KOPT-K1 (cell line): ENCODE data around the gene ITGAV.

Source experiments
- H3K27ac ChIP-seq: fragments of 200-600 bp; sonication (generic); 2 replicates; pipeline ENCODE4 v1.5.1; 2016; ENCODE audit warnings: antibody characterized with exemption, mild to moderate bottlenecking, low read depth, low read length; ENCODE audit not compliant: poor library complexity, severe bottlenecking
- H3K36me3 ChIP-seq: fragments of 200-600 bp; sonication (generic); 2 replicates; pipeline ENCODE4 v1.5.1; 2017; ENCODE audit warnings: antibody characterized with exemption, mild to moderate bottlenecking, low read length, moderate library complexity; ENCODE audit not compliant: insufficient read depth
- H3K9me3 ChIP-seq: fragments of 200-600 bp; sonication (generic); 2 replicates; pipeline ENCODE4 v1.5.1; 2017; ENCODE audit warnings: antibody characterized with exemption, low read length, mild to moderate bottlenecking; ENCODE audit not compliant: insufficient read depth, poor library complexity, severe bottlenecking

ITGAV gene

GRCh38 chr2:186591506-186591890 lies 1.6 kb downstream of the ITGAV start:
- no peak overlapping the region for H3K27ac ChIP-seq

DNA sequence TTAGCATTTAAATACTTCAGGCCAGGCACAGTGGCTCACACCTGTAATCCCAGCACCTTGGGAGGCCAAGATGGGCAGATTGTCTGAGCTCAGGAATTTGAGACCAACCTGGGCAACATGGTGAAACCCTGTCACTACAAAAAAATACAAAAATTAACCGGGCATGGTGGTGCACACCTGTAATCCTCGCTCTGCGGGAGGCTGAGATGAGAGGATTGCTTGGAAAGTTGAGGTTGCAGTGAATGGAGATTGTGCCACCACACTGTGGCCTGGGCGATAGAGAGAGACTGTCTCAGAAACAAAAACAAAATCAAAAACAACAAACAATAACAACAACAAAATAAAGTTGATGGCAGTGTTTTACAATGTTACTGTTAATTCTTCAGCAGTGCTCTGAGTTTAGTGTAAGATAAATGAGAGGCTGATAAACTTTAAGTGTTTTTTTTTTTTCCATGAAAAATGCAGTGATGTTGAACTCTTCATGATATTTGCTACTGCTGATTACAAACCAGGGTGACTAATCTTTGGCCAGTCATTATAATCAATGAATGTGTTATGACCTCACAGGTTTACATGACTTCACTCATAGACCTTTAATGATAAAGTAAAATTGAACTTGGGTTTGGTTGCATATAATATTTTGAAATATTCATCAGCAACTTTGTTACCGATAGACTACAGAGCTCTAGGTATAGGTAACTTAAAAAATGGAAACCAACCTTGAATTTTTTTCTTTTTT lies 2.5 kb downstream of the ITGAV start:
- H3K36me3 ChIP-seq = no peaks in the 10 kb centered on the region
- no peak overlapping the region for H3K27ac ChIP-seq
- no peaks in the 10 kb centered on the region for H3K9me3 ChIP-seq

More at GRCh38 chr2:186591506-186591890, 1.6 kb downstream of the ITGAV start:
- Histone ChIP-seq H3K36me3 (no peaks in the 10 kb centered on the region), H3K9me3 (no peaks in the 10 kb centered on the region)

DNA sequence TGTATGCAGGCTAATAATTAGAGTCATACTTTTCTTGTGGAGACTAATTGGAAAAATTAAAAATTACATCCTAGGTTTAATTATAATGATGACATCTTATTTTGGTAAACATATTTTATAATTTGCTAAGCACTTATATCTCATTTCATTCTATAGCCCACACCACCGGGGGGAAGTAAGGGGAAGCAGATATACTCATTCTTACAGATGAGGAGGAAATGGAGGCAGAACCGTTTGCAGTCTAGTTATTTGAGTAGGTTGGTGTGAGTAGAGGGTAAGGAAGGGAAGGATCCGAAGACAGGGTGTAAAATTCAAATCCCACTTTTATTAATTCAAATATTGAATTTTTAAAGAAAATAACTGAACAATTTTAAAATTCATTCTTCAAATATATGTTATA lies 3.7 kb downstream of the ITGAV start:
- Histone ChIP-seq H3K9me3 (no peaks in the 10 kb centered on the region), H3K27ac (no peak overlapping the region), H3K36me3 (no peaks in the 10 kb centered on the region)

DNA sequence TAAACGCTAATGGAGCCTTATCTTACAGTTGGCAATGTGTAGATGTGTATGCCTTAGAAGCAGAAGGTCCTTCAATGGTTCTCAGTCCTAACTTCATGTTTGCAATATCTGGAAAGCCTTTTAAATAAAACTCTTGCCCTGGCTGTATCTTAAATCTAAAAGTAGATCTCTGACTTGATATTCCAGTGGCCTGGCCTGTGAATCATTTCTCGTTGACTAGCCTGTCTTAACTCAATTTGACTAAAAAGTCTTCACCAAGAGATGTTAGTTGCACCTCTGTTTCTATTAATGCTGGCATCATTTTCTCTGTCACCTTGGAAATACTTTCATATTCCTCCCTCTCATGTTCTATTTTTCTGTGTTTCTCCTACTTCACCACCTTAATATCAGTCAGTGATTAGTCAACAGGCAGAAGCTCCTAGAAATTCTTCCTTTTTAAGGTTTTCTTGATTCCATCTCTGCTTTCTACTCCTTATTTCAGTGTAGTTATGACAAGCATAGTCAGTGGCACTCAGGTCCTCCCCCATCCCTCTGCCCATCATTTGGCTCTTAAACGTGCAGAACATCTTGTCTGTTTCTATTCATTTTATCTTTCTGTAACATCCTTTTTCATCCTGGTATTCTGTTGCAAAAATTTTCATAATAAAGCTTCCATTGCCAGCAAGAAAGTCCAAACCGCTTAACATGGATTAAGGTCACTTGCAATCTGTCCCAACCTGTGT lies 4.3 kb downstream of the ITGAV start:
- H3K9me3 ChIP-seq = no peaks in the 10 kb centered on the region
- no peak overlapping the region for H3K27ac ChIP-seq
- no peaks in the 10 kb centered on the region for H3K36me3 ChIP-seq

GRCh38 chr2:186595219-186595618 lies 5.4 kb downstream of the ITGAV start:
- H3K27ac ChIP-seq = no peak overlapping the region
- H3K36me3 ChIP-seq = no peaks in the 10 kb centered on the region
- no peaks in the 10 kb centered on the region for H3K9me3 ChIP-seq

- Histone ChIP-seq H3K27ac (no peak overlapping the region), H3K36me3 (no peaks in the 10 kb centered on the region)
These were observed 9.4 kb downstream of the ITGAV start for GRCh38 chr2:186599186-186599778.

GRCh38 chr2:186603286-186603685 lies 13.4 kb downstream of the ITGAV start:
- H3K9me3 ChIP-seq = no peaks in the 10 kb centered on the region
- H3K27ac ChIP-seq = no peak overlapping the region
- H3K36me3 ChIP-seq = no peaks in the 10 kb centered on the region

More at GRCh38 chr2:186599186-186599778, 9.4 kb downstream of the ITGAV start:
- H3K9me3 ChIP-seq = no peaks in the 10 kb centered on the region

DNA sequence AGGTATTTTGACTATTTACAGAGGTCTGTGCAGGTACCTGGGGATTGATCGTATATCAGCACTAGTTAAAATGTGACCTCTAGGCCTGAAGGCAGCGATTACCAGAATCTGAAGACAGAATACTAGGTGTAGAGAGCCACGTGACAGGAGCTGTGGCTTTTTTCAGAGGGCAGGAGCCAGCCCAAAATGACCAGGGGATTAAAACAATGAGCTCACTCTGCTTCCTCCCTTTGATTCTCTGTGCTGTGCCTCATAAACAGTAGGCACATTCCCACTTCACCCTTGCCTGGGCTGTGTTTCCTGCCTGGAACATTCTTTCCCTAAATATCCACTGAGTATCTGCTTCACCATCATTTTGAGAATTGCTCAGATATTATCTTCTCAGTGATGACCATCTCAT lies 15.2 kb downstream of the ITGAV start:
- Histone ChIP-seq H3K36me3 (no peaks in the 10 kb centered on the region), H3K27ac (no peak overlapping the region)

DNA sequence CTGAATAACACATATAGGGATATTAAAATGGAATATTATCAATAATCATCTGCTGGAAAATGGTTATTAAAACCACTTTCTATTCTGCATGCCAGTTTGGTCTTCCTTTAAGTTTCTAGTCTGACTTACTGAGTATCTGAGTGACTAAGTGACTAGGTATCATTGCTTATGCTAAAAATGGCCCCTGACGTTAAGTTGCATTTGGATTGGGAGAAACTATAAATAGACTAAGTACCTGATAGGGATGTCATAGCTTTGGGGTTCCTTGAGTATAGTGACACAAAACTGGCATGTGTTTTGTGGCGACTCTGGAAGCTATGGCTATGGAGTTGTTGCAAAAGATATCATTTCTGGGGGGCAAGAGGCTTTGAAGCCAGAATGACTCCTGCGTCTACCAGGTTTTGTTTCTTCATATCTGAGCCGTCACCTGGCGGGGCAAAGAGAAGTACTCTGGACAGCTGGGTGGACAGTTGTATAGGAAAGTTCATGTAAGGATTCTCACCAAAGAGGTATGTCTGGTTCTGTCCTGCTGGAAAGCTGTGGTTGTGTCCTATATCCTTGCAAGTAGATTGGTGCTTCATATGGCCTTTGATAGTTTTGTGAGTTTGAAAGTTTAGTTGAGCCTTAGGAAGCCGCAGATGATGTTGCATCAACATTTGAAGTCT lies 17.9 kb downstream of the ITGAV start:
- Histone ChIP-seq H3K9me3 (no peaks in the 10 kb centered on the region), H3K27ac (no peak overlapping the region), H3K36me3 (no peaks in the 10 kb centered on the region)

More for the DNA sequence above, 15.2 kb downstream of the ITGAV start:
- no peaks in the 10 kb centered on the region for H3K9me3 ChIP-seq

- no peaks in the 10 kb centered on the region for H3K9me3 ChIP-seq
- H3K36me3 ChIP-seq = no peaks in the 10 kb centered on the region
- H3K27ac ChIP-seq = no peak overlapping the region
These were observed 20.9 kb downstream of the ITGAV start for GRCh38 chr2:186610785-186611184.

- H3K27ac ChIP-seq = no peak overlapping the region
- no peaks in the 10 kb centered on the region for H3K36me3 ChIP-seq
- H3K9me3 ChIP-seq = no peaks in the 10 kb centered on the region
These were observed 21.7 kb downstream of the ITGAV start for GRCh38 chr2:186611526-186611925.

- Histone ChIP-seq H3K36me3 (no peaks in the 10 kb centered on the region), H3K27ac (no peak overlapping the region), H3K9me3 (no peaks in the 10 kb centered on the region)
These were observed 22.2 kb downstream of the ITGAV start for GRCh38 chr2:186612026-186612425.

- no peak overlapping the region for H3K27ac ChIP-seq
- H3K9me3 ChIP-seq = no peaks in the 10 kb centered on the region
- H3K36me3 ChIP-seq = no peaks in the 10 kb centered on the region
These were observed 22.9 kb downstream of the ITGAV start for GRCh38 chr2:186612555-186613440.

- H3K9me3 ChIP-seq = no peaks in the 10 kb centered on the region
- H3K27ac ChIP-seq = no peak overlapping the region
- no peaks in the 10 kb centered on the region for H3K36me3 ChIP-seq
These were observed 24.5 kb downstream of the ITGAV start for GRCh38 chr2:186614373-186614772.
